T-helper 2 cell treated with Interferon-gamma antibody and Interleukin-4, amounts not matched to agents 5 μg/mL and 100 μg/mL, for 36 hours (primary cell): ENCODE data around the gene SEC31A.

Experiments
- DNase-seq: peaks from one replicate; pipeline ENCODE4 v3.0.0; 2021; ENCODE audit warnings: low spot score
- H3K27ac Mint-ChIP-seq: one replicate; pipeline ENCODE4 v1.8.0; 2021; ENCODE audit warnings: mild to moderate bottlenecking, mixed read lengths
- H3K27me3 Mint-ChIP-seq: one replicate; pipeline ENCODE4 v1.8.0; 2021; ENCODE audit warnings: low read depth, mixed read lengths
- H3K36me3 Mint-ChIP-seq: one replicate; pipeline ENCODE4 v1.8.0; 2021; ENCODE audit warnings: low read depth, mixed read lengths
- H3K4me1 Mint-ChIP-seq: one replicate; pipeline ENCODE4 v1.8.0; 2021; ENCODE audit warnings: low read depth, mixed read lengths
- H3K4me3 Mint-ChIP-seq: one replicate; pipeline ENCODE4 v1.8.0; 2022; ENCODE audit warnings: mild to moderate bottlenecking, moderate library complexity, mixed read lengths
- H3K9me3 Mint-ChIP-seq: one replicate; pipeline ENCODE4 v1.8.0; 2021; ENCODE audit warnings: mixed read lengths

Gene SEC31A

GRCh38 chr4:82900411-82901182, 9.6 kb upstream of the SEC31A start, which contains the start of gene THAP9:
TSS of gene THAP9 (plus strand) at chr4:82900735. CDS start at chr4:82900803, 68 bp downstream.
- H3K4me1 Mint-ChIP-seq, result peaks cover 39% of the 10 kb centered on the region
- no peaks in the 10 kb centered on the region for H3K9me3 Mint-ChIP-seq
- H3K36me3 Mint-ChIP-seq, result peaks cover 21% of the 10 kb centered on the region
- H3K27ac Mint-ChIP-seq, result no peak within 1 kb of the TSS
- H3K4me3 Mint-ChIP-seq, result no peak within 1 kb of the TSS
- peak; percentile 99 for DNase-seq
- no peaks in the 10 kb centered on the region for H3K27me3 Mint-ChIP-seq

GRCh38 chr4:82900066-82900410, 9.1 kb upstream of the SEC31A start:
- H3K4me3 Mint-ChIP-seq, result no peak overlapping the region
- no peaks in the 10 kb centered on the region for H3K9me3 Mint-ChIP-seq
- H3K36me3 Mint-ChIP-seq, result peaks cover 23% of the 10 kb centered on the region
- no peak for DNase-seq
- H3K27ac Mint-ChIP-seq, result no peak overlapping the region
- H3K4me1 Mint-ChIP-seq, result peaks cover 35% of the 10 kb centered on the region
- H3K27me3 Mint-ChIP-seq, result no peaks in the 10 kb centered on the region

DNA sequence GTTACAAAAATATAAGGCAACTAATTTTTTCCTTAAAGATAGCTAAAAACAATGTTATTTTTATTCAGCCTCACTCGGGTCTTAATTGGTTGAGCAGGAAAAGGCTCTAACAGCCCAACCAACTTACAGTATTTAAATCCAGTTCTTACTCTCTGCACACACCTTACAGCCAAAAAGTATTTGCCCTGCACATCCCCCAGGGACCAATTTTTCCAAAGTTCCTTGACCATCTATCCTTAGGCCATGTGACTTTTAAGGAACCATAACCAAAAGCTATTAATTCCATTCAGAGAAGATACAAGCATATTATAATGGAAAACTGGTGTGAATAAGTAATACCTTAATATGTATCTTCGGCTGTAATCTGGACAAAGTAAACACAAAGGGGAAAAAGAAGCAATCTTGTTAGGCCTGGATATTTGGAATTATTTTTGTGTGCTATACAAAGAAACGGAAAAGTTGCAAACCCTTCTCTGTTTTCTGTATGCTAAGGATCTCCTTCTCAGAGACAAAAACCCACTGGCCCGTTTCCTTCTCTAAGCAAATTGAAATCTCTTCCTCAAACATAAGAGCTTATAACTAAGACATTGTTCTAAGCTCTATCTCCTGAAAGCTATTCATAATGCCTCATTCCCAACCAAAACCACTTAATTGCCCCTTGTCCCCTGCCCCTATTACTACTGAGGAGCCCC, 8.6 kb upstream of the SEC31A start:
- H3K9me3 Mint-ChIP-seq, result no peaks in the 10 kb centered on the region
- H3K4me3 Mint-ChIP-seq, result no peak overlapping the region
- H3K4me1 Mint-ChIP-seq, result peaks cover 35% of the 10 kb centered on the region
- H3K27me3 Mint-ChIP-seq, result no peaks in the 10 kb centered on the region
- DNase-seq, result no peak
- H3K27ac Mint-ChIP-seq, result no peak overlapping the region
- H3K36me3 Mint-ChIP-seq, result peaks cover 27% of the 10 kb centered on the region

DNA sequence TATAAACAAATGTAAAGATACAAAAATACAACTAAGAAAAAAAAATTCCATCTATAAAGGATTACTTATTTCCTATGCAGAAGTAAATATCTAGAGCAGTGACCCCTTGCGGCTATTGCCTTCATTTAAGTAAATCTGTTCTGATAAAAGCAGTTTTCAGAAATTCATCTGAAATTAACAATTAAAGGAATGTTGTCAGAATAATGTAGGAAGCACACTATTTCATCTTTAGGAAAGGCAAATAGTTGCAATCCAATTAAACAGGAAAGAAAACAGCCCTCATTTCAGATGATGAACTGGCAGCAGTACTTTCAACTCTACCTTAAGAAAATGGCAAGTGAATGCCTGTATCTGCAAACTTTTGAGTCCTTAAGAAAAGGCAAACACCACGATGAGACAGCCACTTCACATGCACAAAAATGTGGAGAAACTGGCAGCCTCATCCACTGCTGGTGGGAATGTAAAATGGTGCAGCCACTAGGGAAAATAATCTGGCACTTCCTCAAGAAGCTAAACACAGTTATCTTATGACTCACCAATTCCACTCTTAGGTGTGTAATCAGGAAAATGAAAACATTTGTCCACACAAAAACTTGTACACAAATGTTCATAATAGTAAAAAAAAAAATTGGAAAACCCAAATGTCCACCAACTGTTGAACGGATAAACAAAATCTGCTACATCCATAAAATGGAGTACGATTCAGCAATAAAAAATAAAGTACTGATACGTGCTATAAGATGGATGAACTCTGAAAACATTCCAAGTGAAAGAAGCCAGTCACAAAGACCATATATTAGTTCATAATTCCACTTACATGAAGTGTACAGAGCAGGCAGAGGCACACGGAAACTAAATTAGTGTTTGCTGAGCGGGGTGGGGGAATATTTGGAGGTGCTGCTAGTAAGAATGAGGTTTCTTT, 7.6 kb upstream of the SEC31A start:
- Mint-ChIP-seq H3K4me1 (peaks cover 33% of the 10 kb centered on the region), H3K36me3 (peaks cover 35% of the 10 kb centered on the region), H3K27ac (peak overlapping the region; percentile 66), H3K4me3 (no peak overlapping the region), H3K27me3 (no peaks in the 10 kb centered on the region), H3K9me3 (no peaks in the 10 kb centered on the region)
- DNase-seq, result no peak

- Mint-ChIP-seq H3K36me3 (peaks cover 39% of the 10 kb centered on the region), H3K4me3 (peak overlapping the region; percentile 11)
Observed at GRCh38 chr4:82896755-82897154, 5.8 kb upstream of the SEC31A start.

DNA sequence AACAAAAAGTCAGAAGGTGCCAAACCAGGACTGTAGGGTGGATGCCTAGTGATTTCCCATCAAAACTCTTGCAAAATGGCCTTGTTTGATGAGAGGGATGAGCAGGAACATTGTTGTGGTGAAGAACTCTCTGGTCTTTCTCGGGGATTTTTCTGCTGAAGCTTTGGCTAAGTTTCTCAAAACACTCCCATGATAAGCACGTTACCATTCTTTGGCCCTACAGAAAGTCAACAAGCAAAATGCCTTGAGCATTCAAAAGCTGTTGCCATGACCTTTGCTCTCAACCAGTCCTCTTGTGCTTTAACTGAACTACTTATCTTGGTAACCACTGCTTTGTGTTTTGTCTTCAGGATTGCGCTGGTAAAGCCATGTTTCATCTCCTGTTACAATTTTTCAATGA, 3.0 kb upstream of the SEC31A start:
- H3K27ac Mint-ChIP-seq, result no peak overlapping the region
- no peak for DNase-seq
- no peak overlapping the region for H3K4me3 Mint-ChIP-seq
- no peaks in the 10 kb centered on the region for H3K9me3 Mint-ChIP-seq
- no peaks in the 10 kb centered on the region for H3K27me3 Mint-ChIP-seq
- H3K36me3 Mint-ChIP-seq, result peaks cover 43% of the 10 kb centered on the region
- H3K4me1 Mint-ChIP-seq, result peaks cover 43% of the 10 kb centered on the region

More at GRCh38 chr4:82896755-82897154, 5.8 kb upstream of the SEC31A start:
- no peak for DNase-seq
- no peaks in the 10 kb centered on the region for H3K27me3 Mint-ChIP-seq
- H3K27ac Mint-ChIP-seq, result no peak overlapping the region
- peaks cover 37% of the 10 kb centered on the region for H3K4me1 Mint-ChIP-seq
- H3K9me3 Mint-ChIP-seq, result no peaks in the 10 kb centered on the region

DNA sequence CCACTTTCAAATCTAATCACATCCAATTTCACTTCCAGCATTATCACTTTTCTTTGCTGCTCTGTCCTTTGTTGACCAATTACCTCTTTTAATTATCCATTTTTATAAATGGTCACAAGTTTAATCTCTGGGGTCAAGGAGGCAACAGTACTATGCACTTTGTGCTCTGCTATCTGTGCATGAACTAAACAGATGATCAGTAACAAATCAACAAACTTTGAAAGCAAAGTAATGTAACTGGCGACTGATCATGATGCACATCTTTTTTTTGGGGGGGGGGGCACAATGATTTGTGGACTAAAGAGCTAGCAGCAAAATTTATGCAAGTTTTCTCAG, 1.5 kb upstream of the SEC31A start:
- no peak for DNase-seq
- Mint-ChIP-seq H3K9me3 (no peaks in the 10 kb centered on the region), H3K27me3 (no peaks in the 10 kb centered on the region), H3K4me1 (peaks cover 39% of the 10 kb centered on the region), H3K27ac (peak overlapping the region; percentile 97), H3K36me3 (peaks cover 39% of the 10 kb centered on the region), H3K4me3 (peak overlapping the region; percentile 94)

DNA sequence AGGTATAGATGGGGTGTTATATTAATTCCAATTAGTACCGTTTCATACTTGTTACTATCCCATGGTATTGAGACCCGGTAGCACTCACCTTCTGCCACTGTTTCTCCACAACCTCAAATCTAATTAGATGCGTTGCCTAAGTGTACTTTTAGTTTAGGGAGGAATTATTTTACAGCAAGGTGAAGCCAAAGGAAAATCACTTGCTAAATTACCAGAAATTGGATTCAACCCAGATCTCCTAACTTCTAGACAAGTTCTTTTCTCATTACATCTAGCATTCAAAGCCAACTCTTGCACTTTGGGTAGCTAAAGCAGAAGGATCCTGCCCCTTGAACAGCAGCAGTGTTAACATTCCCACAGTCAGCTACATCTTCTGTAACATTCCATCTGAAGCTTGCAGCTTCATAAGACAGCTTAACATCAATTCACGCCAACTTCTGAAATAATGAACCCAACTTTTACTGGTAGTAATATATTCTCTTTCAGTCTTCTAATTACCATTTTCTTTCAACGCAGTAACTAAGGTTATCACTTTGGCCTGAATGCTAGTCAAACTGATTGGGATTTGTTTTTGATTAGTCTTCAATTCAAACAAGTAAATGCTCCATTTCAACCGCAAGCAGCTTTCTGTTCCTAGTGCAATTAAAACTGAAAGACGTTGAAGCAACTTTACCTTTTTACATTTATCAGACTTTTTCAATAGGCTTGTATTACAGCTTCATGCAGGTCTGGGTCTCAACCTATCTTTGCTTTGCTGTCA, 934 bp upstream of the SEC31A start:
- Mint-ChIP-seq H3K27me3 (no peaks in the 10 kb centered on the region), H3K4me3 (peak overlapping the region; percentile 94), H3K9me3 (no peaks in the 10 kb centered on the region), H3K27ac (peak overlapping the region; percentile 97), H3K36me3 (peaks cover 37% of the 10 kb centered on the region), H3K4me1 (peaks cover 38% of the 10 kb centered on the region)
- DNase-seq, result no peak

GRCh38 chr4:82890528-82890900, 439 bp downstream of the SEC31A start:
- Mint-ChIP-seq H3K4me1 (peaks cover 40% of the 10 kb centered on the region), H3K27ac (peak overlapping the region; percentile 97), H3K27me3 (no peaks in the 10 kb centered on the region), H3K4me3 (peak overlapping the region; percentile 94), H3K36me3 (peaks cover 31% of the 10 kb centered on the region), H3K9me3 (no peaks in the 10 kb centered on the region)
- no peak for DNase-seq

GRCh38 chr4:82889287-82889686, 1.7 kb downstream of the SEC31A start:
- Mint-ChIP-seq H3K4me3 (peak overlapping the region; percentile 94), H3K36me3 (peaks cover 28% of the 10 kb centered on the region)

GRCh38 chr4:82886147-82886942, 4.6 kb downstream of the SEC31A start:
- Mint-ChIP-seq H3K36me3 (peaks cover 28% of the 10 kb centered on the region), H3K4me3 (no peak overlapping the region), H3K27me3 (no peaks in the 10 kb centered on the region), H3K27ac (peak overlapping the region; percentile 4), H3K9me3 (no peaks in the 10 kb centered on the region), H3K4me1 (peaks cover 31% of the 10 kb centered on the region)
- DNase-seq, result no peak

More at GRCh38 chr4:82889287-82889686, 1.7 kb downstream of the SEC31A start:
- no peaks in the 10 kb centered on the region for H3K27me3 Mint-ChIP-seq
- peak overlapping the region; percentile 97 for H3K27ac Mint-ChIP-seq
- no peaks in the 10 kb centered on the region for H3K9me3 Mint-ChIP-seq
- DNase-seq, result no peak
- peaks cover 38% of the 10 kb centered on the region for H3K4me1 Mint-ChIP-seq

- H3K27me3 Mint-ChIP-seq, result no peaks in the 10 kb centered on the region
- H3K4me1 Mint-ChIP-seq, result peaks cover 34% of the 10 kb centered on the region
- no peak overlapping the region for H3K27ac Mint-ChIP-seq
- peaks cover 33% of the 10 kb centered on the region for H3K36me3 Mint-ChIP-seq
- H3K4me3 Mint-ChIP-seq, result no peak overlapping the region
- no peak for DNase-seq
- H3K9me3 Mint-ChIP-seq, result no peaks in the 10 kb centered on the region
Observed at GRCh38 chr4:82885410-82885809, 5.5 kb downstream of the SEC31A start.

- Mint-ChIP-seq H3K27ac (no peak overlapping the region), H3K27me3 (no peaks in the 10 kb centered on the region), H3K9me3 (no peaks in the 10 kb centered on the region), H3K4me3 (no peak overlapping the region), H3K4me1 (peaks cover 30% of the 10 kb centered on the region), H3K36me3 (peaks cover 67% of the 10 kb centered on the region)
- DNase-seq, result no peak
Observed at GRCh38 chr4:82868572-82868971, 22.4 kb downstream of the SEC31A start.
